ENCODE results near the gene ATP6AP1.

- TF ChIP-seq POLR2A (IDR thresholded peaks at IDR 0.05) (no peak), CTCF (IDR thresholded peaks at IDR 0.05) (no peak)
These were observed 2.4 kb downstream of the ATP6AP1 start for GRCh38 chrX:154430916-154431315.

All from testis (tissue), 2 donors.